Mucosa of stomach (tissue), 1 donor: Measurements from ENCODE around the gene APBB2.
"Not testable (repeated sequence)": the region's sequence is repeated elsewhere in the genome, so short reads cannot be mapped to it uniquely, and the experiment has no call there.

ENCODE experiments used
- H3K27me3 ChIP-seq: one replicate; pipeline ENCODE4 v1.7.0; 2013; ENCODE audit warnings: mild to moderate bottlenecking, low read length; ENCODE audit not compliant: control insufficient read depth, insufficient read depth
- H3K36me3 ChIP-seq: one replicate; pipeline ENCODE4 v1.7.0; 2013; ENCODE audit warnings: low read length; ENCODE audit not compliant: control insufficient read depth, insufficient read depth
- H3K4me1 ChIP-seq: one replicate; pipeline ENCODE4 v1.7.0; 2013; ENCODE audit warnings: mild to moderate bottlenecking, low read length; ENCODE audit not compliant: control insufficient read depth, insufficient read depth
- H3K4me3 ChIP-seq: one replicate; pipeline ENCODE4 v1.7.0; 2013; ENCODE audit warnings: low read length
- H3K9ac ChIP-seq: one replicate; pipeline ENCODE4 v1.7.0; 2013; ENCODE audit warnings: mild to moderate bottlenecking, low read length, moderate library complexity
- H3K9me3 ChIP-seq: one replicate; pipeline ENCODE4 v1.7.0; 2013; ENCODE audit warnings: mild to moderate bottlenecking, low read length, moderate library complexity; ENCODE audit not compliant: control insufficient read depth
- donor health status: Pancreatic carcinoma.

APBB2 gene

DNA sequence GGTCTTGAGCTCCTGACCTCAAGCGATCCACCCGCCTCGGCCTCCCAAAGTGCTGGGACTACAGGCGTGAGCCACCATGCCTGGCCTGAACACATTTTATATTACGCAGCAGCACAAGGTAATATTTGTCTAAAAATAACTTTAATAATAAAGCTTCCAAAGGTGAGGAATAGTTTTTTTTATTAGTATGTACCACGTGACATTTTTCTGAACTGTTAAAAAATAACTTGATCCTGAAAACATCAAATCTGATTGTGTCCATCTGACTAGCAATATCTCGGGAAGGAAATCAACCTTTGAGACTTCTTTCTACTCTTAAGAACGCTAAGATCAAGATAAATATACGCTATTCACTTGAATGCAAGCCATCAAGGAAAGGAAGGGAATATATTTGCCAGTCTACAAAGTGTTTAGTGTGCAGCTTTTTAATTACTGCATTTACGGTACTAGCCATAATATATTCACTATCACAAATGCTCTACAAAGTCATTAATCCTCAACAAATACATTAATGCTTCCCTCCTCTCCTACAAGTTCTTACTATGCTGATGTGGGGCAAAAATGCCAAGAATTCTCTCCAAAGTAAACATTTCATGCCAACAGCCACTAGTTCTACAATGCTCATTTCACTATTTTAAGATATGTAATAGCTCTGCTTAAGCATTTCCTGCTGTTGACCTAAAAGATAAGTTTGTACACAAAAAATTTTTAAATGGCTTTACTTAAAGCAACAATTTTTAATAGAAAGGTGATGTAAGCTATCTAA lies 143.6 kb downstream of the APBB2 start:
- Histone ChIP-seq H3K9me3 (no peaks in the 10 kb centered on the region), H3K4me3 (no peak overlapping the region), H3K9ac (no peak overlapping the region), H3K27me3 (no peaks in the 10 kb centered on the region), H3K36me3 (no peaks in the 10 kb centered on the region), H3K4me1 (no peaks in the 10 kb centered on the region)

- no peaks in the 10 kb centered on the region for H3K27me3 ChIP-seq
- no peaks in the 10 kb centered on the region for H3K4me1 ChIP-seq
- no peaks in the 10 kb centered on the region for H3K9me3 ChIP-seq
- no peak overlapping the region for H3K9ac ChIP-seq
- H3K4me3 ChIP-seq, result no peak overlapping the region
- H3K36me3 ChIP-seq, result no peaks in the 10 kb centered on the region
Observed at GRCh38 chr4:41069838-41070237, 144.5 kb downstream of the APBB2 start.

- no peaks in the 10 kb centered on the region for H3K4me1 ChIP-seq
- no peaks in the 10 kb centered on the region for H3K27me3 ChIP-seq
- no peaks in the 10 kb centered on the region for H3K9me3 ChIP-seq
- H3K9ac ChIP-seq, result no peak overlapping the region
- H3K4me3 ChIP-seq, result no peak overlapping the region
- no peaks in the 10 kb centered on the region for H3K36me3 ChIP-seq
Observed at GRCh38 chr4:41069257-41069656, 145.1 kb downstream of the APBB2 start.

DNA sequence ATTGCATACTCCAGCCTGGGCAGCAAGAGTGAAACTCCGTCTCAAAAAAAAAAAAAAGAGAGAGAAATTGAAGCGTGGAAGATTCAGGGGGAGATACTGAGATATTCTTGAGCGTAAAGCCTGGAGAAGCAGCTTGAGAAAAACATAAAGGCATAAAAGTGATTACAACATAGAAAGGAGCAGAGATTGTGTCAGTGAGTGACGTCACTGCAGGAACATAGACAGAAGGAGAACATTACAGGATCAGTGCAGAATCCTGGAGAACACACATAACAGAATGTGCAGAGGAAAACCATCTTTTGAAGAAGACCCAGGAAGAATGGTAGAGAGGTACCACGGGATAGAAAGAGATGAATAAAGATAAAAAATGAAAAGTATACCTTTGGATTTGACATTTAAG lies 147.0 kb downstream of the APBB2 start:
- Histone ChIP-seq H3K9me3 (no peaks in the 10 kb centered on the region), H3K9ac (no peak overlapping the region), H3K4me1 (no peaks in the 10 kb centered on the region), H3K27me3 (no peaks in the 10 kb centered on the region), H3K36me3 (no peaks in the 10 kb centered on the region), H3K4me3 (no peak overlapping the region)

DNA sequence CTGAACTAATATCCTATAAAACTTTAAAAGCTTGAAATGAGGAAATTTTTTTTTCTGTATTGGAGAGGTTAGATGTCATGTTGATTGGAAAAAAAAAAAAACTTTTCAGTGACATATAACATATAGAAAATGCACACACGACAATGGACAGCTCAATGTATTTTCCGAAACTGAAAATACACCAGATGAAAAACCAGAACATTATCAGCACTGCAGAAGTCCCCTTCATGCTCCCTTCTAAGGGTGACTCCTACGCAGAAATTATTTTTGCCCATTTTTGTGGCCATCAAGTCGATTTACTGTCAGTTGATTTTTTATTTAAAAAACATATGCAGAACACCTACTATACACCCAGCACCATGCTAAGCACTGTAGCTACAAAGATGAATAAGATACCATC lies 148.3 kb downstream of the APBB2 start:
- no peaks in the 10 kb centered on the region for H3K9me3 ChIP-seq
- H3K9ac ChIP-seq, result no peak overlapping the region
- no peaks in the 10 kb centered on the region for H3K36me3 ChIP-seq
- H3K4me3 ChIP-seq, result no peak overlapping the region
- H3K4me1 ChIP-seq, result no peaks in the 10 kb centered on the region
- H3K27me3 ChIP-seq, result no peaks in the 10 kb centered on the region

- Histone ChIP-seq H3K9ac (no peak overlapping the region), H3K4me1 (no peaks in the 10 kb centered on the region), H3K27me3 (no peaks in the 10 kb centered on the region), H3K36me3 (no peaks in the 10 kb centered on the region), H3K4me3 (no peak overlapping the region), H3K9me3 (no peaks in the 10 kb centered on the region)
Observed at GRCh38 chr4:41065434-41066006, 148.8 kb downstream of the APBB2 start.

- H3K4me1 ChIP-seq, result no peaks in the 10 kb centered on the region
Observed at GRCh38 chr4:41064953-41065352, 149.4 kb downstream of the APBB2 start.

GRCh38 chr4:41061482-41062185 lies 152.7 kb downstream of the APBB2 start:
- Histone ChIP-seq H3K9ac (no peak overlapping the region), H3K4me1 (no peaks in the 10 kb centered on the region), H3K27me3 (no peaks in the 10 kb centered on the region)

More at GRCh38 chr4:41064953-41065352, 149.4 kb downstream of the APBB2 start:
- Histone ChIP-seq H3K27me3 (no peaks in the 10 kb centered on the region), H3K36me3 (no peaks in the 10 kb centered on the region), H3K9me3 (no peaks in the 10 kb centered on the region), H3K4me3 (no peak overlapping the region), H3K9ac (no peak overlapping the region)

GRCh38 chr4:41060352-41061334 lies 153.7 kb downstream of the APBB2 start:
- Histone ChIP-seq H3K4me1 (no peaks in the 10 kb centered on the region), H3K36me3 (no peaks in the 10 kb centered on the region), H3K9me3 (no peaks in the 10 kb centered on the region), H3K27me3 (no peaks in the 10 kb centered on the region), H3K9ac (no peak overlapping the region), H3K4me3 (no peak overlapping the region)

More at GRCh38 chr4:41061482-41062185, 152.7 kb downstream of the APBB2 start:
- no peak overlapping the region for H3K4me3 ChIP-seq
- H3K9me3 ChIP-seq, result no peaks in the 10 kb centered on the region
- H3K36me3 ChIP-seq, result no peaks in the 10 kb centered on the region

GRCh38 chr4:41059411-41059810 lies 154.9 kb downstream of the APBB2 start:
- H3K27me3 ChIP-seq, H3K9ac ChIP-seq, H3K36me3 ChIP-seq, H3K4me3 ChIP-seq, H3K4me1 ChIP-seq, H3K9me3 ChIP-seq: not testable (repeated sequence)

DNA sequence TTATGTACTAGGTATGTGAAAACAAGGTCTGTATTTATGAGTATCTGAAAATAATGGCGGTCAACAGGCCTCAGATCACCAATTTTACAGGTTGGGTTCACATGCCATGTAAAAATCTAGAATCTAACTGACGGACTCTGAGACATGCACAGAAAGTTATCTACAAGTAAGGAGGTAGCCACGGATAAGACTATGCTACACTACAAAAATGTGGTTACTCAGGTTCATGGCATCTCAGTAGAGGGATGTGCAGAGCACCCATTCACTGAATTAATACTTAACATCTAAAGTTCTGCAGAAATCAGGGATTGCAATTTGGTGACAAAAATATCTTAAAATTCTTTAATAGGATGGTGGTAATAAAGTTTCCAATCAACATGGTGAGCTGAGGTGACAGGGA lies 155.9 kb downstream of the APBB2 start:
- no peaks in the 10 kb centered on the region for H3K4me1 ChIP-seq
- H3K9me3 ChIP-seq, result no peaks in the 10 kb centered on the region
- H3K4me3 ChIP-seq, result no peak overlapping the region
- no peaks in the 10 kb centered on the region for H3K36me3 ChIP-seq
- H3K27me3 ChIP-seq, result no peaks in the 10 kb centered on the region
- H3K9ac ChIP-seq, result no peak overlapping the region
